ENCODE measurements around the gene GPX1.
"Not testable (repeated sequence)": the region's sequence is repeated elsewhere in the genome, so short reads cannot be mapped to it uniquely, and the experiment has no call there.

The GPX1 gene

GRCh38 chr3:49358217-49358883 lies at the start of gene GPX1:
Gene GPX1 (minus strand): TSS chr3:49358353. CDS start chr3:49358278, 75 bp downstream.
- Mint-ChIP-seq H3K4me3 (peak within 1 kb of the TSS; percentile 97), H3K4me1 (peaks cover 28% of the 10 kb centered on the region), H3K27me3 (ENCODE audit: low read depth, poor library complexity) (peaks cover 4% of the 10 kb centered on the region), H3K9me3 (peaks cover 4% of the 10 kb centered on the region), H3K27ac (peak within 1 kb of the TSS; percentile 97), H3K36me3 (ENCODE audit: low read depth) (peaks cover 57% of the 10 kb centered on the region)
- DNase-seq = peak; percentile 95
- TF ChIP-seq CTCF (IDR thresholded peaks at IDR 0.05) = no peak

GRCh38 chr3:49406571-49407565 lies 48.7 kb upstream of the GPX1 start:
- TF ChIP-seq CTCF (IDR thresholded peaks at IDR 0.05) = no peak
- Mint-ChIP-seq H3K4me3 (no peak overlapping the region), H3K9me3 (no peaks in the 10 kb centered on the region), H3K4me1 (peaks cover 31% of the 10 kb centered on the region), H3K27ac (peak overlapping the region; percentile 95), H3K36me3 (ENCODE audit: low read depth) (peaks cover 31% of the 10 kb centered on the region), H3K27me3 (ENCODE audit: low read depth, poor library complexity) (no peaks in the 10 kb centered on the region)
- DNase-seq = no peak

- not testable (repeated sequence) for H3K9me3 Mint-ChIP-seq; DNase-seq; H3K27me3 Mint-ChIP-seq (ENCODE audit: low read depth, poor library complexity); H3K4me3 Mint-ChIP-seq
- H3K4me1 Mint-ChIP-seq = peaks cover 25% of the 10 kb centered on the region
- peak overlapping the region; percentile 49 for H3K27ac Mint-ChIP-seq
- peaks cover 41% of the 10 kb centered on the region for H3K36me3 Mint-ChIP-seq (ENCODE audit: low read depth)
These were observed 47.4 kb upstream of the GPX1 start for GRCh38 chr3:49405570-49405969.

GRCh38 chr3:49403891-49404290 lies 45.7 kb upstream of the GPX1 start:
- Mint-ChIP-seq H3K4me1 (peaks cover 16% of the 10 kb centered on the region), H3K27ac (no peak overlapping the region), H3K4me3 (no peak overlapping the region), H3K27me3 (ENCODE audit: low read depth, poor library complexity) (no peaks in the 10 kb centered on the region), H3K9me3 (no peaks in the 10 kb centered on the region), H3K36me3 (ENCODE audit: low read depth) (peaks cover 54% of the 10 kb centered on the region)
- DNase-seq = no peak
- TF ChIP-seq CTCF (IDR thresholded peaks at IDR 0.05) = no peak

- peaks cover 22% of the 10 kb centered on the region for H3K4me1 Mint-ChIP-seq
- DNase-seq = no peak
- H3K9me3 Mint-ChIP-seq = no peaks in the 10 kb centered on the region
- no peaks in the 10 kb centered on the region for H3K27me3 Mint-ChIP-seq (ENCODE audit: low read depth, poor library complexity)
- H3K27ac Mint-ChIP-seq = no peak overlapping the region
- H3K4me3 Mint-ChIP-seq = no peak overlapping the region
- peaks cover 67% of the 10 kb centered on the region for H3K36me3 Mint-ChIP-seq (ENCODE audit: low read depth)
- no peak for TF ChIP-seq CTCF (IDR thresholded peaks at IDR 0.05)
These were observed 43.6 kb upstream of the GPX1 start for GRCh38 chr3:49401766-49402165.

- no peak for TF ChIP-seq CTCF (IDR thresholded peaks at IDR 0.05)
- Mint-ChIP-seq H3K36me3 (ENCODE audit: low read depth) (peaks cover 76% of the 10 kb centered on the region), H3K27me3 (ENCODE audit: low read depth, poor library complexity) (no peaks in the 10 kb centered on the region), H3K27ac (no peak overlapping the region), H3K4me3 (no peak overlapping the region), H3K4me1 (peaks cover 11% of the 10 kb centered on the region), H3K9me3 (peaks cover 4% of the 10 kb centered on the region)
- DNase-seq = no peak
These were observed 41.3 kb upstream of the GPX1 start for GRCh38 chr3:49399461-49399860.
